GM12864 (cell line): ENCODE data around the gene OR2G3.

Experiments used
- DNase-seq: peaks from one replicate; pipeline ENCODE4 v3.0.0-alpha.2; 2011; ENCODE audit warnings: low read depth
- H3K4me3 ChIP-seq: 2 replicates; pipeline ENCODE4 v1.5.1; 2011; ENCODE audit warnings: mild to moderate bottlenecking, low read depth, low read length, control low read depth
- TF ChIP-seq, protein P1 (sequence below): IDR thresholded peaks from 2 replicates; pipeline ENCODE4 v1.5.1; 2011; ENCODE audit warnings: low read depth, mild to moderate bottlenecking, moderate library complexity, low read length, control low read depth, inconsistent platforms; ENCODE audit errors: missing control alignments

Gene OR2G3

DNA sequence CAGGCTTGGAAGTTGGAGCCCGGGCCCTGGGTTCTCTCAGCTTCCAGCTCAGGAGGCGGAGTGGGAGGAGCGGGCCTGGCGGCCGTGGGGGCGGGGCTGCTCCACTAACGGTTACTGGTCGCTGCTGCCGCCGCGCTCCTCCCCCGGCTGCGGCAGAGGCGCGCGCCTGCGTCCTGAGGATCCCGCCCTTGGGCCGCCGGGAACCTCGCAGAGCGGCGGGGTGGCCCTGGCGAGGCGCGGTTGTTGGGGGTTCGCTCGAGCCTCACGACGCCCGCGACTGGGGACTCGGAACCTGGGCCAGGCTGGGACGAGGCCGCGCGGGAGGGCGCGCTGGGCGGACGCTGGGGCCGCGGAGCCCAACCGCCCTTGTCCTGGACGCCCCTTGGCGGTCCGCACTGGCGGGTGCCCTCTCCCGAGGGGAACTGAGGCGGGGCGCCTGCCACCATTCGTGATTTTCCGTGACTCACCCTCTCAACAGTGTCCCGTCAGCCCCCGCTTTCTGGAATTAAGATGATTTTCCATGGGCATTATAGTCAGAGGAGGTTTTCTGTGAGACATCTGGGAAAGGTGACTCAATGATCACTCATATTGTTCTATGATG, 34.1 kb downstream of the OR2G3 start:
- TF ChIP-seq, protein P1, sequence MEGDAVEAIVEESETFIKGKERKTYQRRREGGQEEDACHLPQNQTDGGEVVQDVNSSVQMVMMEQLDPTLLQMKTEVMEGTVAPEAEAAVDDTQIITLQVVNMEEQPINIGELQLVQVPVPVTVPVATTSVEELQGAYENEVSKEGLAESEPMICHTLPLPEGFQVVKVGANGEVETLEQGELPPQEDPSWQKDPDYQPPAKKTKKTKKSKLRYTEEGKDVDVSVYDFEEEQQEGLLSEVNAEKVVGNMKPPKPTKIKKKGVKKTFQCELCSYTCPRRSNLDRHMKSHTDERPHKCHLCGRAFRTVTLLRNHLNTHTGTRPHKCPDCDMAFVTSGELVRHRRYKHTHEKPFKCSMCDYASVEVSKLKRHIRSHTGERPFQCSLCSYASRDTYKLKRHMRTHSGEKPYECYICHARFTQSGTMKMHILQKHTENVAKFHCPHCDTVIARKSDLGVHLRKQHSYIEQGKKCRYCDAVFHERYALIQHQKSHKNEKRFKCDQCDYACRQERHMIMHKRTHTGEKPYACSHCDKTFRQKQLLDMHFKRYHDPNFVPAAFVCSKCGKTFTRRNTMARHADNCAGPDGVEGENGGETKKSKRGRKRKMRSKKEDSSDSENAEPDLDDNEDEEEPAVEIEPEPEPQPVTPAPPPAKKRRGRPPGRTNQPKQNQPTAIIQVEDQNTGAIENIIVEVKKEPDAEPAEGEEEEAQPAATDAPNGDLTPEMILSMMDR, result no peak
- no peak overlapping the region for H3K4me3 ChIP-seq
- DNase-seq, result no peak

DNA sequence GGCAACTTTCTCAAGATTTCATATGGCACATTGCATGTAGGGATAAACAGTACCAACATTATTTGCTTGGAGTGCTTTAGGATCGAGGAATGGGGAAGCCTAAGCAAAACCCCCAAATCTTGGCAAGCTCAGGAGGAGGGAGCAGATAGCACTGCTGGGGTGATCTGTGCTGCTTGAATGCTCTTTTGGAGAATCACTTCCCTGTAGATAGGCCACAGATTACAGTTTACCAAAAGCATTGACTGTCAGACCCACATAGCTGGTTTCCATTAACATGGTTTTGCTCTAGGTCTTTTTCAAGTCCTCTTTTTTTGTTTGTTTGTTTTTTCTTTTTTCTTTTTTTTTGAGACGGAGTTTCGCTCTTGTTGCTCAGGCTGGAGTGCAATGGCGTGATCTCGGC, 37.4 kb downstream of the OR2G3 start:
- no peak for DNase-seq
- TF ChIP-seq, protein P1, result no peak
- no peak overlapping the region for H3K4me3 ChIP-seq

DNA sequence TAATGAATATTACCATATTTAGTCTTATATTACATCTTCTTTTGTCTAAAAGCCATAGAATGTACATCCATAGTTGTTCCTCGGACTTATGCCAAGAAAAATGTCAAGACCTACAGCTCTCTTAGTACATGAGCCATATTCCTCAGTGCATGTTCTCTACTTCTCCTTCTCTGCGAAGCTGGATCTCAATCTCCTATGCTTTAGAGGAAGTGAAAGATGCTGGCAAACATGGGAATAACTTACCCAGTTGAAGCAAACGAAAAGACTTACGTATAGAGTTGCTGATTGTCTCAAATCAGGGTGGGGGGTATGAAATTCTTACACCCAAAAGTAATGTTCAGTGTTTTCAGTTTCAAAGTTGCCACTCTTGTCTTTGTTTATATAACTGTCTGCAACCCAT, 41.5 kb downstream of the OR2G3 start:
- no peak for DNase-seq
- TF ChIP-seq, protein P1, result no peak
- H3K4me3 ChIP-seq, result no peak overlapping the region

DNA sequence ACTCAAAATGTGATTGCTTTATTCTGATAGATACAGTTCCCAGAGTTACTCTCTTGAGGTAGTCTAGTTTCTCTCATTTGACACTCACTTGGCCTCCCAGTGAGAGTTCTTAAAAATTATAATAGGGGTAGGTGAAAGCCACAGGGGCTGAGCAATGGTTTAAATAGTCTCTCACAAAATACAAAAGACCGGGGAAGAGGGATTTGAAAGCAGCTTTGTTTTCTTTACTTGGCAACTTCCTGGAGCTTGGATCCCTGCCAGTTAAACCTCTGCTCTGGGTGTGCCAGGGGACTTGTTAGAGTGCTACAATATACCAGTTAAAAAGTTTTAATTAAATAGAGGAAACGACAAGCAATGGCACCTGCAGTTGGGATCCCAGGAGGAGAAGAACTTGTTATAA, 42.5 kb downstream of the OR2G3 start:
- no peak overlapping the region for H3K4me3 ChIP-seq
- TF ChIP-seq, protein P1, result no peak
- DNase-seq, result no peak

DNA sequence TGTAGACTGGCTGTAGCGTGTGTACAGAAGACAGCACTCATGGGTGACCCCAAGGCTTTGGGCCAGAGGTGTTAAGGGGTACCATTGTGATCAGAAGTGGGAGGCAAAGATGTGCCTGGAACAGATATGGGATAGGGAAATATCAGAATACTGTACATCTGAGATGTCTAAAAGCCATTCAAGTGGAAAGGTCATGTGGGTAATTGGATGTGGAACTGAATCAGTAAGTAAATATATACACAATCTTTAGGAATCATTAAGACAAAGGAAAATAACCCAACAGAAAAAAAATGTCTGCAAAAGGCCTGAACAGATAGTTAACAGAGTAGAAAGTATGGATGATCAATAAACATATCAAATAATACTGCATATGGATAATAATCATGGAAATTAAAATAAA, 47.7 kb downstream of the OR2G3 start:
- H3K4me3 ChIP-seq, result no peak overlapping the region
- TF ChIP-seq, protein P1, result no peak
- no peak for DNase-seq
